Activated naive CD4-positive, alpha-beta T cell treated with anti-CD3 and anti-CD28 coated beads, Interleukin-2, amount 50 U/mL, for 72 hours (primary cell): ENCODE data around the gene NNMT. TPM values are rescaled to one million over a fixed set of nuclear protein-coding genes. Genes with fewer than 3 reads are reported as not detected.

Experiments
- ATAC-seq, 2 donors: fragments of 150-1000 bp; cut with Tn5 transposase; 2 replicates each; pipeline ENCODE4 v1.10.0; 2021; ENCODE audit warnings: mild to moderate bottlenecking in 2 of 2, moderate library complexity in 2 of 2
- DNase-seq, 2 donors: peaks; one replicate each; pipeline ENCODE4 v3.0.0; 2021 to 2022; ENCODE audit warnings: low spot score in 2 of 2
- H3K27ac Mint-ChIP-seq, 2 donors: one replicate each; pipeline ENCODE4 v1.8.0; 2022; ENCODE audit warnings: mild to moderate bottlenecking in 2 of 2, mixed read lengths in 2 of 2
- H3K36me3 Mint-ChIP-seq, 2 donors: one replicate each; pipeline ENCODE4 v1.8.0; 2022; ENCODE audit warnings: mixed read lengths in 2 of 2
- H3K9me3 Mint-ChIP-seq, 2 donors: one replicate each; pipeline ENCODE4 v1.8.0; 2022; ENCODE audit warnings: mixed read lengths in 2 of 2
- total RNA-seq, 2 donors: library from RNA; stranded (reverse); gene quantifications; one replicate each; pipeline ENCODE4 v1.2.3, GENCODE V29; 2022

The NNMT gene
- not detected for total RNA-seq

DNA sequence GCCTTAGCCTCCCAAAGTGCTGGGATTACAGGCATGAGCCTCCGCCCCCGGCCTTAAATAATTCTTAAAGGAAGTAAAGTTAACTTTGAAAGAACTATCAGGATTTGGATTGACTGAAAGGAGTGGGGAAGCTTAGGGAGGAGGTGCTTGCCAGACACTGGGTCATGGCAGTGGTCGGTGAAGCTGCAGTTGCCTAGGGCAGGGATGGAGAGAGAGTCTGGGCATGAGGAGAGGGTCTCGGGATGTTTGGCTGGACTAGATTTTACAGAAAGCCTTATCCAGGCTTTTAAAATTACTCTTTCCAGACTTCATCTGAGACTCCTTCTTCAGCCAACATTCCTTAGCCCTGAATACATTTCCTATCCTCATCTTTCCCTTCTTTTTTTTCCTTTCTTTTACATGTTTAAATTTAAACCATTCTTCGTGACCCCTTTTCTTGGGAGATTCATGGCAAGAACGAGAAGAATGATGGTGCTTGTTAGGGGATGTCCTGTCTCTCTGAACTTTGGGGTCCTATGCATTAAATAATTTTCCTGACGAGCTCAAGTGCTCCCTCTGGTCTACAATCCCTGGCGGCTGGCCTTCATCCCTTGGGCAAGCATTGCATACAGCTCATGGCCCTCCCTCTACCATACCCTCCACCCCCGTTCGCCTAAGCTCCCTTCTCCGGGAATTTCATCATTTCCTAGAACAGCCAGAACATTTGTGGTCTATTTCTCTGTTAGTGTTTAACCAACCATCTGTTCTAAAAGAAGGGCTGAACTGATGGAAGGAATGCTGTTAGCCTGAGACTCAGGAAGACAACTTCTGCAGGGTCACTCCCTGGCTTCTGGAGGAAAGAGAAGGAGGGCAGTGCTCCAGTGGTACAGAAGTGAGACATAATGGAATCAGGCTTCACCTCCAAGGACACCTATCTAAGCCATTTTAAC lies at the start of gene NNMT:
Gene NNMT (plus strand): TSS at position 724 of the 929 bp plus-strand sequence. CDS start 158 bp downstream, at position 882.
- H3K27ac Mint-ChIP-seq = no peak within 1 kb of the TSS
- no peak for DNase-seq
- H3K9me3 Mint-ChIP-seq = peaks cover 6 to 17% of the 10 kb centered on the region in 2 donors
- peaks cover 9 to 14% of the 10 kb centered on the region in 2 donors for H3K36me3 Mint-ChIP-seq
- ATAC-seq = no peak

DNA sequence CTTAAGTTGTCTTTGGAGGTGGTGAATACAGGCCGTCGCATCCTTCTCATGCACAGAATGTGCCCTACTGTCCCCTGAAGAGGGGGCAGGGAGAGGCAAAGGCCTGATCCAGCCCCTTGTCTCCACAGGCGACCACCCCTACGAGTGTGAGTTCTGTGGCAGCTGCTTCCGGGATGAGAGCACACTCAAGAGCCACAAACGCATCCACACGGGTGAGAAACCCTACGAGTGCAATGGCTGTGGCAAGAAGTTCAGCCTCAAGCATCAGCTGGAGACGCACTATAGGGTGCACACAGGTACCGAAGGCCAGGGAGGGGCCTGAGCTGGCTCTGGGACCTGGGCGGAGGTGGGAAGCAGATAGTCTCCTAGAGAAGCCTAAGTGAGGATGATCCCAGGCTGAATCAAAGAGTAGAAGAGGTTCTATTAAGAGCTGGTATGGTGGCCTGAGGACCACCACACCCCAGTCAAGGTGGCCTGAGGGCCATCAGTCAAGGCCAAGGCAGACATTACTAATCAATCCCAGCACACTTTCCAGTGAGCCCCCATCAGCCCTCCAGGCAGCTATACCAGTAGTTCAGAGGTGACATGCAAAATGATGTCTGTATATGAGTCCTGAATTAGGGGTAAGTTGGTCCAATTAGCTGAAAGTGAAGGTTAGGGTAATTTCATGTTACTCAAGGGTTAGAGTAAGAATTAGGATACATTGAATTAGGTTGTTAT lies 49.0 kb upstream of the NNMT start:
- H3K9me3 Mint-ChIP-seq = no peaks in the 10 kb centered on the region
- no peak for ATAC-seq

DNA sequence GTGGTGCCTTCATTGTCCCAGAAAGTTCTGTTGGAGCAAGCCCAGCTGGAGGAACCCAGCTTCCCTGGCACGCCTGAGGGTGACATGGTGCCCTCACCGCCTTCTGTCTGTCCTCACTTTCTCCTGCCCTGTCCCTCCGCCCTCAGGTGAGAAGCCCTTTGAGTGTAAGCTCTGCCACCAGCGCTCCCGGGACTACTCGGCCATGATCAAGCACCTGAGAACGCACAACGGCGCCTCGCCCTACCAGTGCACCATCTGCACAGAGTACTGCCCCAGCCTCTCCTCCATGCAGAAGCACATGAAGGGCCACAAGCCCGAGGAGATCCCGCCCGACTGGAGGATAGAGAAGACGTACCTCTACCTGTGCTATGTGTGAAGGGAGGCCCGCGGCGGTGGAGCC lies 46.0 kb upstream of the NNMT start:
- Mint-ChIP-seq H3K27ac (peak overlapping the region in 1 of 2 donors; percentile 31), H3K9me3 (no peaks in the 10 kb centered on the region), H3K36me3 (no peaks in the 10 kb centered on the region)
- no peak for DNase-seq
- ATAC-seq = no peak

More for the DNA sequence above, 49.0 kb upstream of the NNMT start:
- DNase-seq = no peak
- no peak overlapping the region for H3K27ac Mint-ChIP-seq
- no peaks in the 10 kb centered on the region for H3K36me3 Mint-ChIP-seq

DNA sequence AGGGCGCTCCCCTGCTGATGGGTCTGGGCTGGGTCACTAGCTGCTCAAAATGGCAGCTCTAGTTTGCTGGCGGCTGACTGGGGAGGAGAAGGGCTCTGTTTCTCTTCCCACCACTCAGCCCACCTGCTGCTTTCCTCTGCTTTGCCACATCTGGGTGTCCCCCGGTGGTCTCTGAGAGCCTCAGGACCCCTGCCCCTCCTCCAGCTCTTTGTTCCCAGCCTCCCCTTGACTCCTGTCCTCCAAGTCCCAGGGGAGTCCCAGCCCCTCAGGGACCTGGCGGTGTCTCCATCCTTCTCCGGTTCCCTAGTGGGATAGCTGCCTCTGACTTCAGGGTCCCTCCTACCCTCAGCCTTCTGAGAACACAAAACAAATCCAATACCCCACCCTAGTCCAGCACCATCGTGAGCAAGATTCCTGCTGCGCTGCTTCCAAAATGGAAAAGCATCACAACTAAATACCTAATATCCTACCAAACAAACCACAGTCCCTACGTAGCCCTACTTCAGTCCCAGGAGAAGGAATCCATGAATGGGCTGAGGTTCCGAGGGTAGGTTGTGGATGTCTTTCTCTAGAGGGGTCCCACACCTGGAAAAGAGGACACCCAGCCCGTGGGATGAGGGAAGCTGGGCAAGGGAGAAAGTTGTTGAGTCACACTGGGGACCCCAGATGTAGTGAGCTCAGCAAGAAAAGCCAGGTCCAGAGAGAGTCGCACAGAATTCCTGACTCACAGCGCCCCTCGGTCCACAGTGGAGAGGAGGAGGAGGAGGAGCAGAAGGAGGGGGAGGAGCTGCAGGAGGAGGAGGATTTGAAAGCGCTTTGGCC lies 45.0 kb upstream of the NNMT start:
- peak overlapping the region in 1 of 2 donors; percentile 90 for H3K27ac Mint-ChIP-seq
- ATAC-seq (no peak), DNase-seq (no peak)
- no peaks in the 10 kb centered on the region for H3K36me3 Mint-ChIP-seq
- H3K9me3 Mint-ChIP-seq = no peaks in the 10 kb centered on the region

DNA sequence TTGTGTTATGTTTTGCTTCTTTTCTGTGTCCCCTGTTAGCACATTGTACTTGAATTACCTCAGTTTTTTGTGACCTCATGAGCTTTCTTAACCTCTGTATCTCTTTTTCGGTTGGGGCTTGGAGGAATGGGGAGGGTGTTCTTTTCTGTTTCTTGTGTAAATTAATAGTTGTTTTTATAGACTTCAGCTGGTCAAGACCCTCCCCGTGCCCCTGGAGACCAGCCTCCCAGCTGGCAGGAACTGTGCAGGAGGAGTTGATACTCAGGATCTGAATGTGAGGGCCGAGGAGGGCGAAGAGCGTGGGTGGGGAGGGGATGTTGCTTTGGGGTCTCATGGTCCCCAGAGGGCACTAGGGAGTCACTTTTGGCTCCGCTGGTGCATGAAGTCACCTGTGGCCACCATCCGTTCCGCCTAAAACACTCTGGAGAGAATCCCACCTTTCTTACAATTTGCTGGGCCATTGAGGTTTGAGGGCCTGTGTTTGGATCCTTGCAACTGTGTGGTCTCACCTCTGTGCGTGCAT lies 44.3 kb upstream of the NNMT start:
- Mint-ChIP-seq H3K9me3 (no peaks in the 10 kb centered on the region), H3K36me3 (no peaks in the 10 kb centered on the region), H3K27ac (no peak overlapping the region)
- DNase-seq (no peak), ATAC-seq (no peak)

DNA sequence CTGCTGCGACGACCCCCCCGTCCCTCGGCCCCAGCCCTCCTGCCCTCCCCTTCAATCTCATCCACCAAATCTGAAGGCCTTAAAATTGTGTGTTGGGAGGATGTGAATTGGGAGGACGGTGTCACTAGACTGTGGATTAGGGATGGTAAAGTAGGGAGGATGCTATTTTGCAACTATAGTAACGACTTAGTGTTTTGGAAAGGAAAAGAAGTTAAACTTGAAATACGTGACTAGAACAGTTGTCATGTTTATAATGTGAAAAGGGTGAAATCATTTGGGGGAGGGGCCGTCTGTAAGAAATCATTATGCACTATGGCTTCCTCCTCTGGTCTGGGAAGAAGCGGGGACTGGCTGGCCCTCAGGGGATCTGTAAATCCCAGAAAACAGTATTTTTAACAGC lies 43.4 kb upstream of the NNMT start:
- H3K9me3 Mint-ChIP-seq = no peaks in the 10 kb centered on the region
- H3K27ac Mint-ChIP-seq = no peak overlapping the region
- DNase-seq (no peak), ATAC-seq (no peak)
- H3K36me3 Mint-ChIP-seq = no peaks in the 10 kb centered on the region

DNA sequence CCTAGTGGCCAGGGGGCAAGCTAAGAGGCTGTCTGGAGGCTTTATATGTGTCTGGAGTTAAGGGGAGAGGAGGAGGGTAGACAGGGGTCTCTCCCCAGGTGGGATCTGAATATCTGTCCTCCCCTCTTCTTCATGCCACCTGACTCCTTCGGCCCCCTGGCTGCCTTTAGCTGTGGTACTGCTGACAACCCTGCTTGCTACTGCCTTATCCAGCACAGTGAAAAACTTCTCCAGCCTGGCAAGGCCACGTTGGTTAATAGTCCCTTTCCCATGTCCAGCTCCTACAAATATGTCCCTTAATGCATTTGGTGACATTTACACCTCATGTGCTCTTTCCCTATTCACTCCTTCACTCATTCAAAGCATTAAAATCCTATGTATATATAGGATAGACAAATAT lies 42.4 kb upstream of the NNMT start:
- no peaks in the 10 kb centered on the region for H3K36me3 Mint-ChIP-seq
- H3K9me3 Mint-ChIP-seq = no peaks in the 10 kb centered on the region
- no peak for ATAC-seq

DNA sequence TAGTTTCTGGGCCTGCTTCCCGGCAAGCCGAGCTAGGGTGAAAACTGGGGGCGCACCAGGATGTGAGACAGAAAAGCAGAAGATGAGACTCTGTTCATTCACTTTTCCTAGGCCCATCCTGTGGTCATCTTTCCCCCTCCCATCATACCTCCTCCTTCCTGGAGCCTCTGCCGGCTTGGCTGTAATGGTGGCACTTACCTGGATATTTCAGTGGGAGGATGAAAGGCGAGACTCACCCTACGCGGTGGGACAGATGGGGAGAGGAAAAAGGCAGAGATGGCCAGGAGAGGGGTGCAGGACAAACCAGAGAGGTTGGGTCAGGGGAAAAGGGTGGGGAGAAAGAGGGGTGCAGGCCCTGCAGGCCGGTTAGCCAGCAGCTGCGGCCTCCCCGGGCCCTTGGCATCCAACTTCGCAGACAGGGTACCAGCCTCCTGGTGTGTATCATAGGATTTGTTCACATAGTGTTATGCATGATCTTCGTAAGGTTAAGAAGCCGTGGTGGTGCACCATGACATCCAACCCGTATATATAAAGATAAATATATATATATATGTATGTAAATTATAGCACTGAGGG lies 41.5 kb upstream of the NNMT start:
- Mint-ChIP-seq H3K36me3 (no peaks in the 10 kb centered on the region), H3K27ac (no peak overlapping the region), H3K9me3 (no peaks in the 10 kb centered on the region)
- ATAC-seq = no peak
- DNase-seq = no peak

More for the DNA sequence above, 42.4 kb upstream of the NNMT start:
- H3K27ac Mint-ChIP-seq = no peak overlapping the region
- no peak for DNase-seq

DNA sequence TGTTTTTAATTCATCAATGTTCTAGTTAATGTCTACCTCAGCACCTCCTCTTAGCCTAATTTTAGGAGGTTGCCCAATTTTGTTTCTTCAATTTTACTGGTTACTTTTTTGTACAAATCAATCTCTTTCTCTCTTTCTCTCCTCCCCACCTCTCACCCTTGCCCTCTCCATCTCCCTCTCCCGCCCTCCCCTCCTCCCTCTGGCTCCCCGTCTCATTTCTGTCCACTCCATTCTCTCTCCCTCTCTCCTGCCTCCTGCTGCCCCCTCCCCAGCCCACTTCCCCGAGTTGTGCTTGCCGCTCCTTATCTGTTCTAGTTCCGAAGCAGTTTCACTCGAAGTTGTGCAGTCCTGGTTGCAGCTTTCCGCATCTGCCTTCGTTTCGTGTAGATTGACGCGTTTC lies 40.9 kb upstream of the NNMT start:
- DNase-seq (no peak), ATAC-seq (no peak)
- no peaks in the 10 kb centered on the region for H3K36me3 Mint-ChIP-seq
- no peaks in the 10 kb centered on the region for H3K9me3 Mint-ChIP-seq
- H3K27ac Mint-ChIP-seq = no peak overlapping the region

DNA sequence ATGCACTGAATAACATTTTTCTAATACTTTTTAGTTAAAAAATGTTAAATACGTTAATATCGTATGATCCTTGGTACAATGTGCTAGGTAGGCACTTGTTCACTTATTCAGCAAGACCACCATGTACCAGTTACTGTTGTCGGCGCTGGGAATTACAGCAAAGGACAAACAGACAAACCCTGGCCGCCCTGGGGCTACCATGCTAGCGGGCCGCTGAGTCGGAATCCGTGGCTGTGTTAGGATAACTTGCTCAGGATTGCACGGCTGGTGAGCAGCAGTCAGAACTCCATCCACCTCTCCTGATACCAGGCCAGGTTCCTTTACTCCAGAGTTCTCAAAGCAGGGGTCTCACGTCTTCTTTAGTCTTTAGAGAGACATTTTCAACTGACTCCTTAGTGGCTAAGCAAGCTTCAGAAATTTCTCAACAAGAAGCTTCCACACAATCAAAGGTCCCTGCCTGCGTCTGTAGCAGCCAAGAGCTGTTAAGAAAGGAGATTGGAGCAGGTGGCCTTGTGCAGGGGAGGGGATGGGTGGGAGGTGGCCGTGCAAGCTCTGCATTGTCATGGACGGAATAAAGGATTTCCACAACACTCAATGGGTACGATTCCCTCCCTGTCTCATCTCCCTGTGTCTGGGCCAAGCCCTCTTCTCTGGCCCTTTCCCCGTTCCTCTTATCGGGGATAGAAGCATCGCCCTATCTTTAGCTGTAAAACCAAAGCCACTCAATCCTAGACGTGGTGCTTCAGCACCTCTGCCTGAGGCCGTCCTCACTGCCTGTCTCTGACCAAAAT lies 39.8 kb upstream of the NNMT start:
- Mint-ChIP-seq H3K36me3 (no peaks in the 10 kb centered on the region), H3K27ac (no peak overlapping the region), H3K9me3 (no peaks in the 10 kb centered on the region)
- ATAC-seq (no peak), DNase-seq (no peak)

DNA sequence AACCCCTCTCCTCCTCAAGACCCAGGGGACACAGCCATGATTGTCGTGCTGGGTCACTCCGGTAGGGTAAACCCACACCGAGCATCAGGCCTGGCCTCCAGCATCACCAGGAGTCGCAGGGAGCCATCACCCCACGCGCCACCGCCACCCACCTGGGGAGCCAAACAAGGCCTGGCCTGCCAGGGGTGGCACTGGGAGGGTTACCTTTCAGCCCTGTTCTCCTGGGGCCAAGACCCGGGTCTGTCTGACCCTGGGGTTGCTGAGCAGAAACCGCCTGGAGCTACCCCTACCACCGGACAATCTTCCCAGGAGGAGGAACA lies 39.3 kb upstream of the NNMT start:
- no peaks in the 10 kb centered on the region for H3K9me3 Mint-ChIP-seq
- ATAC-seq (no peak), DNase-seq (no peak)
- H3K36me3 Mint-ChIP-seq = no peaks in the 10 kb centered on the region
- H3K27ac Mint-ChIP-seq = no peak overlapping the region

DNA sequence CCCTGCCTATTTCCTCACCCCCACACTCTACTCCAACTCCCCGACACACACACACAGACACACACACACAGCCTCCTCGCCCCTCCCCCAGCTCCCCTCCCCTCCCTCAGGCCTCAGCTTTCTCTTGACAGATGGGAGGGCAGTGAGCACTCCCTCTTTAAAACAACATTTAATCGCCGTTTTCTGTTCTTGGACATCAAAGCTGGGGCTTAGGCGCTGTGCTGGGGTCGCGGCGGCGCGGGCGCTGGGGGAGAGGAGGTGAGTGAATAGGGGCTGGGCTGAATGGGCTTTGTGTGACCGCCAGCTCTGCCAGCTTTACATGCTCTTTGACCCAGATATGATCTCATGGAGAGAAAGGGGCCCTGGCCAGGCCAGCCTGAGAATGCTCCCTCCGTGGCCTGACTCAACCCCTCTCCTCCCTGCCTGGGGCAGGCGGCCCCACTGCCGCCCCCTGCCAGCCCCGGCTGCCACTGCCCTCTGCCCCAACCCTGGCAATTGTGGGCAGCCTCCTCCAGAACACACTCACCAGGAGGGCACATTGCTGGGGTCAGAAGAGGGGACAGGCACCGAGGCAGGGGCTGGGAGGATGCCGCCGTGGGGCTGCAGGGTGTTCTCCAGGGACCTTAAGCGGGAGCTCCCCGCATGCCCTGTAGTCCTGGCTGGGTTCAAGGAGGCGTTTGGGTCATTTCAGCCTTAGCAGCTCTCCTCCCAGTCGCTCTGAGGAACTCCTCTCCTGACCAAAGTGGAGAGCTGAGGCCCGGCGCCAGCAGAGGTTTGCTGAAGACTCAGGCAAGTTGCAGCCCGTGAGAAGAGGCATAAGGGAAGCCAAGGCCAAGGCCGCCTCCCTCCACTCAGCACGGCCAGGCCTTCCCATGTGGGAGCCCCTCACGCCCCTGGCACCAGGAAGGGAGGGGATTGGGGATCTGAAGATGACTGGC lies 38.3 kb upstream of the NNMT start:
- Mint-ChIP-seq H3K9me3 (no peaks in the 10 kb centered on the region), H3K27ac (no peak overlapping the region), H3K36me3 (no peaks in the 10 kb centered on the region)
- ATAC-seq (no peak), DNase-seq (no peak)

DNA sequence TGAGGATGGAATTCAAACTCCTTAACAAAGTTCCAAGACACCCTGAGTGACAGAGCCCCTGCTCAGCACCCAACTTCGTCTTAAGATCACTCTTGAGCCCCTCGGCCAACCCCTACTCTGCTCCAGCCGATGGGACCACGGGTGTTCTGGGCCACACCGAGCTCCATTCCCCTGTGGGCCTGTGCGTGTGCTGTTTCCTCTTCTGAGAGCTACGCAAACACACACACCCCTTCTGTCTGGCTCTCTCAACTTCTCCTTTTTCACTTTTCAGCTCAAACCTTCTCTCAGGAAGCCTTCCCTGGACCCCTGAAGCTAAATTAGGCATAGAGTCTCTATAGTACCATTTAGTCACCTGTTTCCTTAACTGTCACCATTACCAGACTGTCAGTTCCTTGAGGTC lies 37.5 kb upstream of the NNMT start:
- H3K36me3 Mint-ChIP-seq = no peaks in the 10 kb centered on the region
- peak overlapping the region in 1 of 2 donors; percentile 30 for H3K27ac Mint-ChIP-seq
- DNase-seq (no peak), ATAC-seq (no peak)
- no peaks in the 10 kb centered on the region for H3K9me3 Mint-ChIP-seq

DNA sequence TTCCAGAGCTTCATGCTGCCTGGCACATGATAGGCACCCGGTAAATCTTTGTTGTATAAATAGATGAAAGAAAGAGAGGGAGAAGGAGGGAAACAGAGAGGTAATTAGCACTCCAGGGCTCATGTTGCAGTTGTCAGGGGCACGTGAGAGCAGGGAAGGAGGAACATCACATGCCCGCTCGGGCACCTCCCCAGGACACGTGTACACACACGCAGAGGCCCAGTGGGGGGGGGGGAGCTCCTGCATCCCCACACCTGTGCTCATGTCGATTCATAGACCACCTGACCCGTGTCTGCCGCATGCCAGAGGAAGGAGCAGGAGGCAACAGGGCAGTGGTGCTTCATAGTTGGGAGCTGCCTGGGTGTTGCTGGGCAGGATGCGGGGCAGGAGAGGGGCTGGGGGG lies 37.1 kb upstream of the NNMT start:
- no peak for ATAC-seq
- DNase-seq = no peak
- Mint-ChIP-seq H3K27ac (no peak overlapping the region), H3K36me3 (no peaks in the 10 kb centered on the region), H3K9me3 (no peaks in the 10 kb centered on the region)

DNA sequence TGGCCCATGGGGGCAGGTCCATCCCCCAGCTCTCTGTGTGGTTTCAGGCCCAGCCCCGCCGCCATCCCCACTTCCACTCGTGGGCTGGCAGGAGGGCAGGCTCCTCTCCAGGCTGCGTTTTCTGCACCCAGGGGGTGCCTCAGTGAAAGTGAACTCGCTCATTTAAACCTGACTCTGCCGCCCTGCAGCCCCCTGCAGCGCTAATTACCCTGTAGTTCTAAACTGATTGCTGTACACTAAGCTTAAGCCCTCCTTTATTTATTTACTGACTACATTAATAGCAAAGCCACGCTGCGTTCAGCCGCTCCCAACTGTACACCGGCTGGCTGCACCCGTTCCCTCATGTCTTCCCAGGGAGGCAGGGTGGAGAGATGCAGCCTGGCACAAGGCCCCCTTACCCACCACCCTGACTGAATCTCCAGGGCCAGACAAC lies 36.6 kb upstream of the NNMT start:
- Mint-ChIP-seq H3K36me3 (no peaks in the 10 kb centered on the region), H3K27ac (no peak overlapping the region), H3K9me3 (no peaks in the 10 kb centered on the region)
- no peak for ATAC-seq
- DNase-seq = no peak
